NCI-H69 (cell line): Measurements from ENCODE around the gene PIK3R2.
"Not testable (repeated sequence)": the region's sequence is repeated elsewhere in the genome, so short reads cannot be mapped to it uniquely, and the experiment has no call there.

ENCODE experiments used
- DNase-seq: peaks from one replicate; lab custom pipeline; 2025; lab: John Stamatoyannopoulos, UW

PIK3R2 gene

DNA sequence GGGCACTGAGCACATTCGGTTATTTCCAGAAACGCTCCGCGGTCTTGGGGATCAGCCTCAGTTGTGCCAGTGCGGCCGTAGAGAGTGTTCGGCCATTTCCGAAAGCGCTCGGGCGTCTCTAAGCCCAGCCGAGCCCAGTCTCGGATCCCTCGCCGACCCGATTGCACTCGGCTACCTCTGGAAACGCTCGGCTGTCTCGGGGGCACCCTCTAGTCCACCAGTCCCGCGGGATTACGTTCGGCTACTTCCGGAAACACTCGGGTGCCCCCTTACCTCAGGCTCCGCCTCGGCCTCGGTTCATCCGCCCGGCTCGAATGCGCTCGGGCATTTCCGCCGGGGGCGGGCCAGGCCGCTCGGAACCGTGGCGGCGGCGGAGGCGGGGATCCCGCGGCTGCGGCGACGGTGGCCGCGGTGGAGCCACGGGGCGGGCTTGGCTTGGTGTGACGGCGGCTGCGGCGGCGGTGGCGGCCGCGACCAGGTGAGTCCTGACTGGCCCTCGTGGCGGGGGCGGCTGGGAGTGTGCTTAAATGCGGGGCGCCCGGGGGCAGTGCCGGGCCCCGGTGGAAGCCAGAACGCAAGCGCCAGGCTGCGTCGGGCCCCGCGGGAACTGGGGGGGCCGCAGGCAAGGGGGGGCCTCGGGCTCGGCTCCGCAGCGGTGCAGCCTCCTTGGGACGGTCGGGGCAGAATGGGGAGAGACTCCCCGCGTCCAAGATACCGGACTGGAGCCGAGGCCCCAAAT lies at the start of gene PIK3R2:
Gene PIK3R2, plus strand, starts transcription at position 347 of the 739 bp plus-strand sequence. CDS start 2,717 bp downstream, outside the sequence.
- peak; percentile 99 for DNase-seq

DNA sequence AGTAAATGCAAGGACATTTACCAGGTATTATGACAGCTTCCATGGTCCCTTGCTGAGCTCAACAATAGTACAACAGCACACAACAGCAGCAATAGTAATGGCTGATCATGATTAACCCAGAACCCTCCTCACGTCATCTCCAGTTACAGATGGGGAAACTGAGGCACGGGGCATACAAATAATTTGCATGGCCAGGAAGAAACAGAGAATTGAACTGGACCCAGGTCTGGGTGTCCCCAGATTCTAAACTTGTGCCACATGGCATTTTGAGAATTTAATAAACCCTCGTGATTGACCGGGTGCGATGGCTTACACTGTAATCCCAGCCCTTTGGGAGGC lies 48.2 kb upstream of the PIK3R2 start:
- no peak for DNase-seq

GRCh38 chr19:18105259-18105658 lies 47.7 kb upstream of the PIK3R2 start:
- not testable (repeated sequence) for DNase-seq

GRCh38 chr19:18107235-18107634 lies 45.7 kb upstream of the PIK3R2 start:
- DNase-seq = no peak

DNA sequence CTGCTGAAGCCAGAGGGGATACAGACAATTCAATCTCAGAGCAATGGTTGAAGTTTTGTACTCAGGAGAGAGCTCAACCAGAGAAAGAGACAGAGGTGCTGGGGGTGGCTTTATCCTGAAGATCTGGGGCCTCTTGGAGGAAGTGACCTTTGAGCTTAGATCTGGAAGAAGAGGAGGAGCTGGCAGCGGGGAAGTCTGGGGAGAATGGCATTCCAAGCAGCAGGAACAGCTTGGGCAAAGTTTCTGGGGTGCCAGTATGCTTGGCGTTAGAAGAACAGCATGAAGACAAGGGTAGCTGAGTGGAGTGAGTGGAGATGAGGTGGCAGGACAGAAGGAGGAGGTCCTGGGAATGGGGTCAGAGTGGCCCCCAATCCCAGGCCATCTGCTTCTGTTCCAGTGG lies 44.1 kb upstream of the PIK3R2 start:
- DNase-seq = no peak

DNA sequence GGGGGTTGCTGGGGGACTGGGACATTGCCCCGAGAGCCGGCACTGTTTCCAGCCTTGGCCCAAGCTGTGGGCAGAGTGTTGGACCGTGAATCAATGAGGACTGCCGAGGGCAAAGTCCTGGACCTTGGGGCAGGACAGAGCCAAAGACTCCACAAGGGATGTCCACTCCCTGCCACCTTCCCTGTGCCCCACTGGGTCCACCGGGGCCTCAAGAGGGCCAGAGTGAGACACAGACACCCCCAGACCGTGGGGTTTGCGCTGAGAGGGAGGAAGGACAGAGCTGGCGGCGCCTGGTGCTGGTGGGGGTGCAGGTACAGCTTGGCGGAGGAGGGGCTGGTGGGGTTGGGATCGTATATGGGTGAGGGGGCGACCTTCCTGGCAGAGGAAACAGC lies 43.6 kb upstream of the PIK3R2 start:
- no peak for DNase-seq

DNA sequence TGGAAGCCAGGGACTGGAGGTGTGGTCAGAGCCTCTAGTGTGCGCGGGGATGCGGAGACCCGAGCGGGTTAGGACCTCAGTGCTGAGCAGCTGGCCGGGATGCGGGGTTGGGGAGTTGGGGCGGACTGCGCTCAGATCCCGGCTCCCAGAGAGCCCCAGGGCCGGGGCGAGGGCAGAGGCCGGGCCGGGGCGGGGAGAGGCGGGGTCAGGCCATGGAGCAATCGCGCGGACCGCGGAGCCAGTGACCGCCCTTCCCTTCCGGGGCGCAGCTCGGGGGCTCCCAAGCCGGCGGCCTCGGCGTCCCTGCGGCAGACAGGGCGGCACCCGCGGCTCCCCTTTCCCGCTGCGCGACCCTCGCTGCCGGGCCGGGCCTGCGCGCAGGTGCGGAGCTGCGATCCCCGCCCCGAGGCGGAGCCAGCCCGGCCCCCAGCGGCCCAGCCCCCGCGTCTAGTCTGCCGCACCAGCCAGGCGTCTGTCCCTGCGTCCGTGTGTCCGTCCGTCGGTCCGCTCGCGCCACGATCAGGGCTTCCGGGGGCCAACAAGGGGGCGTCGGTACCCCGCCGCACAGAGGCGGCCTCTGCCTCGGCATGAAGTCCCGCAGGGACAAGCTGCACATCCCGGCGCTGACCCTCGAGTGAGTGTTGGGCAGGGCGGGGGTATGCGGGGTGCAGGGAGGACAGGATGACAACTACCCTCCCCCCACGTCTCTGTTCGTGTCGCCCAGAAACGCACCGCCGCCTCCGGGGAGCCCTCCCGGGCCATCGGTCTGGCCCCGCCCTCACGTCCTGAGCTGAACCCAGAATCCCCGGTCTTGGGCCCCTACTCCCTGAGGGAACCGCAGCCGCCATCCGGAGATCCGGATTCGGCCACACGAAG lies 43.0 kb upstream of the PIK3R2 start:
- DNase-seq = peak; percentile 71

GRCh38 chr19:18110609-18111232 lies 42.2 kb upstream of the PIK3R2 start:
- DNase-seq = no peak

GRCh38 chr19:18112989-18113478 lies 39.9 kb upstream of the PIK3R2 start:
- DNase-seq = peak; percentile 88

- DNase-seq = no peak
Measured at GRCh38 chr19:18113827-18114226, 39.1 kb upstream of the PIK3R2 start.

- DNase-seq = no peak
Measured at GRCh38 chr19:18114483-18114882, 38.5 kb upstream of the PIK3R2 start.

DNA sequence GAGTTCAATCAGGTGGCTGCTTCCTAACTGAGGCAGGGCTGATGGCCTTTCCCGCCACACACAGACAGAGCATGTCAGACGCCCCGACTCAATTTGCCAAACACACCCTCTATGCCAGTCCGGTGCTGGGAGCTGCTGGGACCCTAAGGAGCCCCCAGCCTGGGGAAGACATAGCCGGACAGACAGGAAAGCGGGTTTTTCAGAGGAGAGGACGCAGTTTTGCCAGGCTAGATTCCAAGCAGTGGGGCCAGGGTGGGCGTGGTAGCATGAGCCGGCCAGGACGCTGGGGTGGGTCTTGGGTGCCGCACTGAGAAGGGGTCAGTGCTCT lies 35.6 kb upstream of the PIK3R2 start:
- DNase-seq = no peak

GRCh38 chr19:18117692-18118378 lies 35.1 kb upstream of the PIK3R2 start:
- DNase-seq = peak; percentile 95

DNA sequence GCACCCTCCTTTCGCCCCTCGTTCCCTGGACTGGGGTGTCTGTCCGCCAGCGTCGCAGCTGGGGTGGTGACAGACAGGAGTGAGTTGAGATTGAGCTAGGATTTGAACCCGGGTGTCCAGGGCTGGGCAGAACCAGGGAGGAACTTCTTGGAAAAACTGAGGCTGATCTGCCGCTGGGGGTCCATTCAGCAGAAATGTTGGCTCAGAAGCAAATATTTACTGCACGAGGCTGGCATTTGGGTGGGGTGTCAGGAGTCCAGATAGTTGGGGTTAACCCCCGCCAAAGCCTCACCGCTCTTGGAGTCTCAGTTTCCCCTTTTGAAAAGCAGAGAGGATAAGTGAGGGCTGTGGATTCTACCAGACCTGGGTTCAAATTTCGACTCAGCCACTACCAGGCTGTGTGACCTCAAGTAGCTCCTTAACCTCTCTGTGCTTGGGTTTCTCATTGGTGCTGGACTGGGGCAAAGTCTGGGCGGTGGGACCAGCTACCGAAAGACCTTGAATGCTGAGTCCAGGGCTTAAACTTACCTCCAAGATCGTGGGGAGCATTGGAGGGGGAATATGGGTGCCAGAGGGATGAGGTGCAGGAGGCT lies 34.4 kb upstream of the PIK3R2 start:
- DNase-seq = no peak

DNA sequence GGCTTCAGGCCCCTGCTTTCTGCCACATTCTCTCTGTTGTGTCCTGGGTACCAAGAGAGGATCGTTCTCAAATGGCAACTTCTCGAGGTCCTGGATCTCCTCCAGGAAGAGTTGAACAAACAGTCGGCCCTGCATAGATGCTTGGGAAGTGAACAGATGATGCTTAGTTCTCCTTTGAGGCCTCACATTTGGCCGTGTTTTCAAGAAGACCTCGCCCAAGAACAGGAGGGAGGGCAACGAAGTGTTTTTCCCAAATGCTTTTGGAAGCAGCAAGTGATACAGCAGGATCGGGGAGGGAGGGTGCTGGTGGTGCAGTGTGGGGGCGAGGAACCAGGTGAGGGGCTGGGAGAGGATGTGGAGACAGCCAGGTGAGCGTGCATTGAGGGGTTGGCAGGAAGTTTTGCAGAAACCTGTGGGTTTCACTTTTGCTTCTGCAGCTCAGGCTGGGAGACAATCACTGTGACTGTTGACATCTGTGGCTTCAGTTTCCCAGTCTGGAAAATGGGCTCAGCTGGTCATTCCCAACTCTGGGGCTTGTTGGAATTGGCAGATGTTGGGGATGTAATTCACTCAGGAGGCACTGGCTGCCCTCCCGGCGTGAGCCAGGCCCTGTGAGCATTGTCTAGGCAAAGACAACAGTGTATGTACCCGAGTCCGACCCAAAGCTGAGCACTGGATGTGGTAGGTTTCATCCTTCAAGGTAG lies 33.8 kb upstream of the PIK3R2 start:
- peak; percentile 24 for DNase-seq

GRCh38 chr19:18119717-18120105 lies 33.3 kb upstream of the PIK3R2 start:
- DNase-seq = no peak

DNA sequence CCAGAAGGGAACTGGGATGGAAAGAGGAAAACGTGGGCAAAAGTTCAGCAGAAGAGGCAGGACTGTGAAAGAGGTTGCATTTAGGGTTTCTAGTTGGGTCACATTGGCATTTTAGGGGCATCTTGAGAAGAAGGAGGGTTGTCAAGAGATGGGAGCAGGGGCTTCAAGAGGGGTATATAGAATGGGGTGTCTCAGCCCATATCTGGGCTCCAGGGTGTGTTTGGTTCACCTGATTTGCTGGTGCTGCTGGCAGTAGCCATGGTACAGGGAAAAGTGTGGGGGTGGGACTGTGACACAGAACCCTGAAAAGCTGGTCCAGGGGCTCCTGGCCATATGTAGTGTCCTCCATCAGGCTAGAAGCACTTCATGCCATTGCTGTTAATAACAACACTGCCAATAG lies 32.8 kb upstream of the PIK3R2 start:
- DNase-seq = no peak

DNA sequence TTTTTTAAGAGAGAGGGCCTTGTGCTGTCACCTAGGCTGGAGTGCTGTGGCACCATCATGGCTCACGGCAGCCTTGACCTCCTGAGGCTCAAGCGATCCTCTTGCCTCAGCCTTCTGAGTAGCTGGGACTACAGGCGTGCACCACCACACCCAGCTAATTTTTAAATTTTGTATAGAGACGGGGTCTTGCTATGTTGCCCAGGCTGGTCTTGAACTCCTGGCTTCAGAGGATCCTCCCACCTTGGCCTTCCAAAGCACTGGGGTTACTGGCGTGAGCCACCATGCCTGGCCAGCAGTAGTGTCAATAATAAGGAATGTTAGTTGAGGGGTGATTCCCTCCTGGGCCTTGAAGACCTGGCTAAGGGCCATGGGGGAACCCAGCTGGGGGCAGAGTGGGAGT lies 31.8 kb upstream of the PIK3R2 start:
- DNase-seq = no peak

GRCh38 chr19:18122424-18122823 lies 30.5 kb upstream of the PIK3R2 start:
- DNase-seq = no peak

DNA sequence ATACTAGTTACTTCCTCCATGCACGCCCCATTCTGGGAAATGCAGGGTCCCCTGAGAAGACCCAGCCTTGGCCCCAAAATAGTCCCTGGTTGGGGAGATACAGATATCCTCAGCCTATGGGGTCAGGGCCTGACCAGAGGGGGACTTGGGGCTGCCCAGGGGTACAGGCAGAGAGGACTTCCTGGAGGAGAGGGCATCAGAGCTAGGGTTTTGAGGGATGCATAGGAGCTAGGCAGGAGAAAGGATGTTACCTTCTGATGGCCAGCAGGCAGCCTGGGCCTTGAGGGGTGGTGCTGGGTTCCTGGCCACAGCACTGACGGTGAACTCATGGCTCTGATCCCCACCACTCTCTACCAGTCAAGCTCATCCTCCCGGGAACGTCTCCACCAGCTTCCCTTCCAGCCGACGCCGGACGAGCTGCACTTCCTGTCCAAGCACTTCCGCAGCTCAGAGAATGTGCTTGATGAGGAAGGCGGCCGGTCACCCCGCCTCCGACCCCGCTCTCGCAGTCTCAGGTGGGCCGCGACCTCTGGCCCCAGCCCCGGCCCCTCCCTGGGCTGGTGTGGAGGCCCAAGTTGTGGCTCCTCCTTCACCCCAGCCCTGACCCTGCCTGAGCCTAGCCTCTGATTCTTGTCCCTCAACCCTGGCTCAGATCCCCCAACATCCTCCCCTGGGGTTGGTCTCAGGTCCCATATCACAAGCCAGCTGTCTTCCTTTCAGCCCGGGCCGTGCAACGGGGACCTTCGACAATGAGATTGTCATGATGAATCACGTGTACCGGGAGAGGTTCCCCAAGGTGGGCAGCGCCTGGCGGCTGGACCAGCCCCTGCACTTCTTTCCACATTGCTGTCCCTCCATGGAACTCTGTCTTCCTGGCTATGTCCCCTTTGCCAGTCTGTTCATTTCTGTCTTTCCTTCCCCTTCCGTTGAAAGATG lies 29.8 kb upstream of the PIK3R2 start:
- DNase-seq = no peak
